ENCODE measurements around the gene SHFL.
A peak's percentile ranks its signal among the peaks of the same experiment; 100 is the strongest.

Gene SHFL

GRCh38 chr19:10078329-10078728 lies 7.8 kb upstream of the SHFL start:
- Mint-ChIP-seq H3K27me3 (no peaks in the 10 kb centered on the region), H3K4me3 (no peak overlapping the region), H3K4me1 (no peaks in the 10 kb centered on the region), H3K36me3 (no peaks in the 10 kb centered on the region), H3K9me3 (no peaks in the 10 kb centered on the region), H3K27ac (peak overlapping the region; percentile 74)

- Mint-ChIP-seq H3K4me3 (no peak overlapping the region), H3K36me3 (no peaks in the 10 kb centered on the region), H3K27ac (peak overlapping the region; percentile 23), H3K4me1 (no peaks in the 10 kb centered on the region), H3K9me3 (no peaks in the 10 kb centered on the region), H3K27me3 (no peaks in the 10 kb centered on the region)
These were observed 7.1 kb upstream of the SHFL start for GRCh38 chr19:10079031-10079453.

DNA sequence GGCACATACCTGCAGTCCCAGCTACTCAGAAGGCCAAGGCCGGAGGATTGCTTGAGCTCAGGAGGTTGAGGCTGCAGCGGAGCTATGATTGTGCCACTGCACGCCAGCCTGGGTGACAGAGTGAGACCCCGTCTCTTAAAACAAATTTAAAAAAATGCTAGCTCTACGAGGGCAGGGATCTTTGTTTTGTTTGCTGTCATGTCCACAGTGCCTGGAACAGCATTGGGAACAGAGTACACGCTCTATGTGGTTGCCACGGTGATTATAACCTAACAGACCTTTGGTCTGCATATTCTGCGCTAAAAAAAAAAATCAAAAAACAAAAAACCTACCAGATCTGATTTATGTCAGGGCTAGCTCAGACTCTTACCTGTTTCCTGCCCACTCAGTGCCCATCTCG lies 2.2 kb upstream of the SHFL start:
- H3K4me1 Mint-ChIP-seq, result peaks cover 8% of the 10 kb centered on the region
- no peaks in the 10 kb centered on the region for H3K36me3 Mint-ChIP-seq
- H3K9me3 Mint-ChIP-seq, result no peaks in the 10 kb centered on the region
- no peak overlapping the region for H3K4me3 Mint-ChIP-seq
- H3K27ac Mint-ChIP-seq, result no peak overlapping the region
- no peaks in the 10 kb centered on the region for H3K27me3 Mint-ChIP-seq

DNA sequence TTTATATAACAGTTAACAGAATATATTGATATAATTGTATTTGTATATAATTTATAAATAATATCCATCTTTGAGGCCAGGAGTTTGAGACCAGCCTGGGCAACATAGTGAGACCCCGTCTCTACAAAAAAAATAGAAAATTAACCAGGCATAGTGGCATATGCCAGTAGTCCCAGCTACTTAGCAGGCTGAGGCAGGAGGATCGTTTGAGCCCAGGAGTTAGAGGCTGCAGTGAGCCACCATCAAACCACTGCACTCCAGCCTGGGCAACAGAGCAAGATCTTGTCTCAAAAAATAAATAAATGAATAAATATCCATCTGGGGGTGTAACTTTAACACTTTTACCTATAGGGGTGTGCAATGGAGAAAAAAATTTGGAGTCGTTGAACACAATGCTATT lies 1.3 kb upstream of the SHFL start:
- Mint-ChIP-seq H3K4me1 (peaks cover 8% of the 10 kb centered on the region), H3K4me3 (peak overlapping the region; percentile 88), H3K36me3 (no peaks in the 10 kb centered on the region), H3K27ac (no peak overlapping the region), H3K9me3 (no peaks in the 10 kb centered on the region), H3K27me3 (no peaks in the 10 kb centered on the region)

GRCh38 chr19:10086591-10087192 lies 575 bp downstream of the SHFL start:
- no peaks in the 10 kb centered on the region for H3K9me3 Mint-ChIP-seq
- peaks cover 2% of the 10 kb centered on the region for H3K36me3 Mint-ChIP-seq
- H3K27ac Mint-ChIP-seq, result no peak overlapping the region
- peaks cover 8% of the 10 kb centered on the region for H3K4me1 Mint-ChIP-seq
- no peaks in the 10 kb centered on the region for H3K27me3 Mint-ChIP-seq
- H3K4me3 Mint-ChIP-seq, result peak overlapping the region; percentile 88

GRCh38 chr19:10087296-10088061 lies 1.4 kb downstream of the SHFL start:
- Mint-ChIP-seq H3K4me1 (peaks cover 8% of the 10 kb centered on the region), H3K36me3 (peaks cover 3% of the 10 kb centered on the region), H3K27ac (peak overlapping the region; percentile 86), H3K4me3 (peak overlapping the region; percentile 88), H3K9me3 (no peaks in the 10 kb centered on the region), H3K27me3 (no peaks in the 10 kb centered on the region)

GRCh38 chr19:10088949-10089554 lies 2.9 kb downstream of the SHFL start:
- Mint-ChIP-seq H3K4me1 (peaks cover 8% of the 10 kb centered on the region), H3K9me3 (no peaks in the 10 kb centered on the region), H3K27ac (no peak overlapping the region), H3K4me3 (no peak overlapping the region), H3K27me3 (no peaks in the 10 kb centered on the region), H3K36me3 (peaks cover 11% of the 10 kb centered on the region)

DNA sequence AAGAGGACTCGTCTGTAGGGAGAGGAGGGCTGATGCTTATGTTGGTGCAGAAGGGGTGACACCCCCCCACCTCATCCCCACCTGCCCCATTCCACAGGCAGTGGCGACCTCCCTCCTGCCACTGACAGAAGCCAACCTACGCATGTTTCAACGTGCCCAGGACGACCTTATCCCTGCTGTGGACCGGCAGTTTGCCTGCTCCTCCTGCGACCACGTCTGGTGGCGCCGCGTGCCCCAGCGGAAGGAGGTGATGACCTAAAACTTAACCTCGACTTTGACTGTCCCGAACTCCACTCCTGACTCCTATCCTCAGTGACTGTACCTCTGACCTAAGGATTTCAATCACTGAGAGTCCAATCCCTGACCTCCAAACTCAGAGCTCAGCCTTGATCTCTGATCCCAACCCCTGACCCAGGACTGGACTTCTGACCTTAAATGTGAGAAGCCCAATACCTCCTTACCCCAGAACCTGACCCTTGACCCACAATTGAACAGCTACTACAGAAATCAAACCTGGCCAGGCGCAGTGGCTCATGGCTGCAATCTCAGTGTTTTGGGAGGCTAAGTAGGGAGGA lies 3.8 kb downstream of the SHFL start:
- no peaks in the 10 kb centered on the region for H3K27me3 Mint-ChIP-seq
- no peaks in the 10 kb centered on the region for H3K9me3 Mint-ChIP-seq
- H3K36me3 Mint-ChIP-seq, result peaks cover 11% of the 10 kb centered on the region
- H3K27ac Mint-ChIP-seq, result peak overlapping the region; percentile 19
- H3K4me3 Mint-ChIP-seq, result no peak overlapping the region
- peaks cover 8% of the 10 kb centered on the region for H3K4me1 Mint-ChIP-seq

DNA sequence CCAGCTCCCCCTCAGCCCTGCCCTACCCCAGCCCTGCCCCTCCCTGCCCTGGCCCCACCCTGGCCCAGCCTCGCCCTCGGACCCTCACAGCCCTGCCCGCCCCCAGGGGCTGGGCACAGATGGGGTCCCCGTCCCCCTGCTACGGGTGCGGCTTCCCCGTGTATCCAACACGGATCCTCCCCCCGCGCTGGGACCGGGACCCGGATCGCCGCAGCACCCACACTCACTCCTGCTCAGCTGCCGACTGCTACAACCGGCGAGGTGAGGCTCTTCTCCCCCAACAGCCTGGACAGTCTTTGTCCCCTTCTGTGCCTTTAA lies 5.2 kb downstream of the SHFL start:
- Mint-ChIP-seq H3K27me3 (no peaks in the 10 kb centered on the region), H3K4me3 (no peak overlapping the region), H3K4me1 (peaks cover 11% of the 10 kb centered on the region), H3K36me3 (peaks cover 11% of the 10 kb centered on the region), H3K27ac (no peak overlapping the region), H3K9me3 (no peaks in the 10 kb centered on the region)

GRCh38 chr19:10091895-10092641 lies 6.0 kb downstream of the SHFL start:
- Mint-ChIP-seq H3K4me3 (no peak overlapping the region), H3K27me3 (no peaks in the 10 kb centered on the region), H3K9me3 (no peaks in the 10 kb centered on the region), H3K36me3 (peaks cover 11% of the 10 kb centered on the region), H3K27ac (peak overlapping the region; percentile 30), H3K4me1 (peaks cover 10% of the 10 kb centered on the region)

DNA sequence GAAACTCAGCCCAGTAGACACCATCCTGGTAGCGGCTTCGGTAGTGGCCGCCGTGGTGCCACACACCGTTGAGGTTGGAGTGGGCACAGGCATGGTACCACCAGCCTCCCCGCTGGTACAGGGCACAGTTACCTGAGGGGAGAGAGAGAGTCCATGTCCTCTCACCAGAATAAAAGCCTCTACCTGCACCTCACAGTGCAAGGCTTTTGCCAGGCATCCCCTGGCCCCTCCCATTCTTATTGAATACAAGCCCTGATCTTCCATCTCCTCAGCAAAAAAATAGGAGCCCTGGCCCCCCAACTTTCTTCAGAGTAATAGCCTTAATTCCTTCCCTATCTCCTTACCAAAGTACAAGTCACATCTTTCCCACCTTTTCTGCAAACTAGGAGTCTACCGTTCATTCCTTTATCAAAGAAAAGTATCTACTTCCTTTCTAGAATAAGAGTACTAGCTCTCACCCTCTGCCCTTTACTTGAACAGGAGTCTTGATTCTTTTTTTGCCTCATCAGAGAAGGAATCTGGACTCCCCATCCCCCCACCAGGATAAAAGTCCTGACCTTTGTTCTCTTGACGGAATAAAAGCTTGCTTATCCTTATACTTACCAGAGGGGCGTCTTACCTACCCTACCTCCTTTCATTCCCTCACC lies 6.7 kb downstream of the SHFL start:
- Mint-ChIP-seq H3K27ac (no peak overlapping the region), H3K27me3 (no peaks in the 10 kb centered on the region), H3K4me1 (peaks cover 3% of the 10 kb centered on the region), H3K9me3 (no peaks in the 10 kb centered on the region), H3K36me3 (peaks cover 11% of the 10 kb centered on the region), H3K4me3 (no peak overlapping the region)

- H3K4me3 Mint-ChIP-seq, result no peak overlapping the region
These were observed 7.4 kb downstream of the SHFL start for GRCh38 chr19:10093295-10094186.

GRCh38 chr19:10095622-10095947 lies 9.5 kb downstream of the SHFL start:
- Mint-ChIP-seq H3K27ac (peak overlapping the region; percentile 68), H3K36me3 (peaks cover 13% of the 10 kb centered on the region), H3K27me3 (no peaks in the 10 kb centered on the region), H3K4me1 (peaks cover 21% of the 10 kb centered on the region), H3K9me3 (no peaks in the 10 kb centered on the region), H3K4me3 (no peak overlapping the region)

More at GRCh38 chr19:10093295-10094186, 7.4 kb downstream of the SHFL start:
- Mint-ChIP-seq H3K9me3 (no peaks in the 10 kb centered on the region), H3K27ac (no peak overlapping the region), H3K36me3 (peaks cover 11% of the 10 kb centered on the region), H3K27me3 (no peaks in the 10 kb centered on the region), H3K4me1 (peaks cover 7% of the 10 kb centered on the region)

GRCh38 chr19:10095948-10096614 lies 10.0 kb downstream of the SHFL start:
- Mint-ChIP-seq H3K27ac (no peak overlapping the region), H3K4me1 (peaks cover 22% of the 10 kb centered on the region), H3K4me3 (peak overlapping the region; percentile 36), H3K36me3 (peaks cover 13% of the 10 kb centered on the region), H3K9me3 (no peaks in the 10 kb centered on the region), H3K27me3 (no peaks in the 10 kb centered on the region)
